H1 (cell line): Measurements from ENCODE around the gene NFIA. TPM values are rescaled to one million over a fixed set of nuclear protein-coding genes. Genes with fewer than 3 reads are reported as not detected.

ENCODE experiments used
- CTCF ChIA-PET: fragments of 300-600 bp; sonication (Branson Sonifier 250); formaldehyde crosslinking; loops from one replicate; lab custom pipeline; 2021; ENCODE audit not compliant: partially characterized antibody; lab: Charles Lee
- POLR2A ChIA-PET: fragments of 300-600 bp; sonication (Branson Sonifier 250); formaldehyde crosslinking; loops from one replicate; lab custom pipeline; 2021; ENCODE audit warnings: inconsistent platforms; ENCODE audit not compliant: partially characterized antibody; lab: Charles Lee
- DNase-seq, 2 experiments: peaks; one replicate each; pipeline versions ENCODE4 v3.0.0 to v3.0.0-alpha.2; 2010 to 2022; ENCODE audit warnings: low spot score in 2 of 2, low read depth in 1 of 2, mixed read lengths in 1 of 2
- FAIRE-seq: peaks from 2 replicates; lab custom pipeline; 2011; peaks lifted over from hg19 to GRCh38; lab: Jason Lieb, UNC
- H2AFZ ChIP-seq: 2 replicates; pipeline ENCODE4 v1.8.1; 2012; ENCODE audit warnings: low read length, inconsistent platforms
- H2AK5ac ChIP-seq: 2 replicates; pipeline ENCODE4 v1.6.1; 2013; ENCODE audit warnings: low read depth, low read length
- H2BK120ac ChIP-seq: replicated peaks from 2 replicates; pipeline ENCODE3; 2013; ENCODE audit warnings: low read depth, low read length, inconsistent platforms
- H2BK12ac ChIP-seq: 2 replicates; pipeline ENCODE4 v1.6.1; 2013; ENCODE audit warnings: low read depth, low read length
- H2BK15ac ChIP-seq: 2 replicates; pipeline ENCODE4 v1.6.1; 2013; ENCODE audit warnings: low read length
- H2BK20ac ChIP-seq: 2 replicates; pipeline ENCODE4 v1.6.1; 2013; ENCODE audit warnings: low read length
- H2BK5ac ChIP-seq: 2 replicates; pipeline ENCODE4 v1.6.1; 2013; ENCODE audit warnings: low read depth, low read length
- H3K14ac ChIP-seq: 2 replicates; pipeline ENCODE4 v1.6.1; 2013; ENCODE audit warnings: inconsistent platforms; ENCODE audit not compliant: insufficient read length
- H3K18ac ChIP-seq: 2 replicates; pipeline ENCODE4 v1.6.1; 2013; ENCODE audit warnings: low read length; ENCODE audit errors: extremely low read depth
- H3K23ac ChIP-seq: 2 replicates; pipeline ENCODE4 v1.6.1; 2013; ENCODE audit warnings: inconsistent platforms; ENCODE audit not compliant: insufficient read length
- H3K23me2 ChIP-seq: 2 replicates; pipeline ENCODE4 v1.6.1; 2013; ENCODE audit warnings: low read depth, low read length
- H3K27ac ChIP-seq: 2 replicates; pipeline ENCODE4 v1.6.1; 2011; ENCODE audit warnings: low read depth, low read length, inconsistent platforms
- H3K27me3 ChIP-seq, 4 experiments: replicated peaks in 1 of 4; 1 replicate in 1 of 4; 2 replicates in 3 of 4; pipeline versions ENCODE4 v1.6.1 to v1.8.1; 2011 to 2013; ENCODE audit warnings: low read length in 3 of 4, mild to moderate bottlenecking in 3 of 4, inconsistent platforms in 2 of 4, mixed read lengths in 2 of 4, moderate library complexity in 1 of 4; ENCODE audit not compliant: control insufficient read depth in 3 of 4, insufficient read depth in 3 of 4; ENCODE audit errors: extremely low read depth in 1 of 4
- H3K36me3 ChIP-seq, 4 experiments: 2 replicates each; pipeline versions ENCODE4 v1.6.1 to v1.8.1; 2011 to 2013; ENCODE audit warnings: mild to moderate bottlenecking in 4 of 4, low read length in 3 of 4, moderate library complexity in 2 of 4, control low read depth in 1 of 4, inconsistent platforms in 1 of 4; ENCODE audit not compliant: insufficient read depth in 4 of 4, control insufficient read depth in 2 of 4
- H3K4ac ChIP-seq: replicated peaks from 2 replicates; pipeline ENCODE3; 2013; ENCODE audit warnings: low read length, low read depth, mixed read lengths, inconsistent platforms; ENCODE audit not compliant: insufficient read length
- H3K4me1 ChIP-seq, 4 experiments: replicated peaks in 1 of 4; 1 replicate in 1 of 4; 2 replicates in 3 of 4; pipeline versions ENCODE4 v1.6.1 to v1.8.1; 2011 to 2013; ENCODE audit warnings: low read length in 3 of 4, inconsistent platforms in 2 of 4, mixed read lengths in 1 of 4; ENCODE audit not compliant: insufficient read depth in 4 of 4, control insufficient read depth in 3 of 4
- H3K4me2 ChIP-seq, 2 experiments: 2 replicates each; pipeline versions ENCODE4 v1.6.1 to v1.8.1; 2011 to 2013; ENCODE audit warnings: low read depth in 2 of 2, low read length in 2 of 2, control low read depth in 1 of 2, inconsistent platforms in 1 of 2, mild to moderate bottlenecking in 1 of 2; ENCODE audit not compliant: insufficient read depth in 1 of 2
- H3K4me3 ChIP-seq, 4 experiments: fragments of 200-600, 300-600 bp in 1 of 4; sonication (generic), shearing (Covaris generic), sonication (Bioruptor Twin) in 1 of 4; 2 replicates each; pipeline versions ENCODE4 v1.5.1 to v1.8.1; 2011 to 2016; ENCODE audit warnings: low read length in 4 of 4, low read depth in 3 of 4, control low read depth in 2 of 4, inconsistent platforms in 2 of 4, mild to moderate bottlenecking in 2 of 4, mixed read lengths in 1 of 4, moderate library complexity in 1 of 4; ENCODE audit not compliant: insufficient read depth in 2 of 4; ENCODE audit errors: extremely low read depth in 1 of 4
- H3K56ac ChIP-seq: replicated peaks from 2 replicates; pipeline ENCODE3; 2013; ENCODE audit warnings: low read depth, mild to moderate bottlenecking, mixed read lengths, low read length, inconsistent platforms; ENCODE audit not compliant: insufficient read length
- H3K79me1 ChIP-seq: 2 replicates; pipeline ENCODE4 v1.6.1; 2013; ENCODE audit warnings: low read depth, low read length, control low read depth
- H3K79me2 ChIP-seq, 2 experiments: 2 replicates each; pipeline versions ENCODE4 v1.6.1 to v1.8.1; 2012 to 2013; ENCODE audit warnings: low read length in 2 of 2, mild to moderate bottlenecking in 2 of 2, inconsistent platforms in 1 of 2; ENCODE audit not compliant: insufficient read depth in 2 of 2, control insufficient read depth in 1 of 2
- H3K9ac ChIP-seq, 4 experiments: replicated peaks in 1 of 4; 1 replicate in 1 of 4; 2 replicates in 3 of 4; pipeline versions ENCODE4 v1.6.1 to v1.8.1; 2011 to 2013; ENCODE audit warnings: low read depth in 3 of 4, low read length in 3 of 4, control low read depth in 2 of 4, mild to moderate bottlenecking in 2 of 4, moderate library complexity in 2 of 4, inconsistent platforms in 1 of 4; ENCODE audit errors: extremely low read depth in 1 of 4
- H3K9me3 ChIP-seq, 2 experiments: 2 replicates each; pipeline versions ENCODE4 v1.6.1 to v1.8.1; 2012 to 2013; ENCODE audit warnings: mild to moderate bottlenecking in 2 of 2, moderate library complexity in 2 of 2, control low read depth in 1 of 2, inconsistent platforms in 1 of 2, low read depth in 1 of 2, low read length in 1 of 2, mixed read lengths in 1 of 2; ENCODE audit not compliant: insufficient read depth in 2 of 2
- H4K20me1 ChIP-seq, 2 experiments: replicated peaks in 1 of 2; 2 replicates each; pipeline versions ENCODE3 to v1.8.1; 2011 to 2013; ENCODE audit warnings: inconsistent platforms in 2 of 2, low read length in 2 of 2, mild to moderate bottlenecking in 1 of 2; ENCODE audit not compliant: insufficient read depth in 2 of 2, control insufficient read depth in 1 of 2
- H4K5ac ChIP-seq: 2 replicates; pipeline ENCODE4 v1.6.1; 2013; ENCODE audit warnings: low read length, low read depth, mixed read lengths, inconsistent platforms; ENCODE audit not compliant: insufficient read length
- H4K8ac ChIP-seq: 2 replicates; pipeline ENCODE4 v1.8.0; 2013; ENCODE audit warnings: mild to moderate bottlenecking, moderate library complexity, low read length, inconsistent platforms; ENCODE audit not compliant: insufficient read depth; ENCODE audit errors: extremely low read depth
- H4K91ac ChIP-seq: replicated peaks from 2 replicates; pipeline ENCODE3; 2013; ENCODE audit warnings: low read length, mixed read lengths, inconsistent platforms; ENCODE audit not compliant: insufficient read length
- BCL11A ChIP-seq, 2 experiments: IDR thresholded peaks; one replicate each; pipeline ENCODE4 v1.6.1; 2011; ENCODE audit warnings: low read depth in 2 of 2, low read length in 2 of 2, mild to moderate bottlenecking in 2 of 2
- CEBPB ChIP-seq: IDR thresholded peaks from 2 replicates; pipeline ENCODE4 v1.6.1; 2012; ENCODE audit warnings: low read depth, low read length
- HDAC6 ChIP-seq: IDR thresholded peaks from one replicate; pipeline ENCODE4 v1.7.1; 2012; ENCODE audit warnings: low read depth, mild to moderate bottlenecking, inconsistent platforms, low read length, moderate library complexity
- NANOG ChIP-seq: IDR thresholded peaks from 2 replicates; pipeline ENCODE4 v1.6.1; 2011; ENCODE audit warnings: low read length, low read depth, mild to moderate bottlenecking, inconsistent platforms; ENCODE audit not compliant: insufficient read depth, poor library complexity, severe bottlenecking
- NRF1 ChIP-seq: IDR thresholded peaks from 2 replicates; pipeline ENCODE4 v1.6.1; 2011; ENCODE audit warnings: mild to moderate bottlenecking, low read depth, low read length, improper control_type of control experiment
- POLR2A ChIP-seq, 2 experiments: IDR thresholded peaks; 1 replicate in 1 of 2; 2 replicates in 1 of 2; pipeline ENCODE4 v1.6.1; 2011; ENCODE audit warnings: low read depth in 2 of 2, low read length in 2 of 2, mild to moderate bottlenecking in 2 of 2; ENCODE audit errors: control extremely low read depth in 1 of 2
- SAP30 ChIP-seq: fragments of 300-600 bp; sonication (generic); IDR thresholded peaks from 2 replicates; pipeline ENCODE4 v1.7.1; 2012; ENCODE audit warnings: low read length, moderate library complexity, mild to moderate bottlenecking, inconsistent platforms; ENCODE audit not compliant: insufficient read depth, insufficient replicate concordance
- SIN3A ChIP-seq, 2 experiments: IDR thresholded peaks in 1 of 2; conservative IDR thresholded peaks in 1 of 2; 2 replicates each; pipeline ENCODE4 v1.6.1; 2011 to 2012; ENCODE audit warnings: low read length in 2 of 2, improper control_type of control experiment in 1 of 2, low read depth in 1 of 2, mild to moderate bottlenecking in 1 of 2
- TBP ChIP-seq: IDR thresholded peaks from 2 replicates; pipeline ENCODE4 v1.6.1; 2011; ENCODE audit warnings: low read depth, low read length, improper control_type of control experiment
- WGBS, 2 experiments: shearing (Covaris generic) in 1 of 2; methylation state at CpG; one replicate each; pipeline versions ENCODE4 v1.1.6 to v1.1.7; 2013 to 2015; ENCODE audit warnings: low lambda C conversion rate in 2 of 2, mixed read lengths in 2 of 2, inconsistent platforms in 1 of 2, low coverage in 1 of 2, missing lambda C conversion rate in 1 of 2; ENCODE audit not compliant: insufficient replicate concordance in 2 of 2, insufficient coverage in 1 of 2, insufficient read length in 1 of 2; ENCODE audit errors: extremely low coverage in 1 of 2, missing lambda C conversion rate in 1 of 2; 5-methylcytosine and 5-hydroxymethylcytosine counted together
- polyA plus RNA-seq, 7 experiments: library from polyadenylated mRNA; depleted of rRNA in 3 of 7; stranded (reverse) in 5 of 7; unstranded in 2 of 7; fragments of >200 nt in 5 of 7; fragments of 200-250 nt in 2 of 7; gene quantifications; 1 replicate in 5 of 7; 2 replicates in 1 of 7; 4 replicates in 1 of 7; pipeline versions ENCODE4 v1.2.1 to v1.2.3, GENCODE V29; 2011 to 2013; ENCODE audit warnings: missing spikeins in 2 of 7, mixed read lengths in 2 of 7
- total RNA-seq: library from RNA; stranded (reverse); fragmentation: NEBNext Ultra II Directional; extraction: Animal tissue kit (Norgen Biotek cat#: 25700); gene quantifications from 2 replicates; pipeline ENCODE4 v1.2.1, GENCODE V29; 2021
- TF ChIP-seq, protein P1 (sequence below): IDR thresholded peaks from 2 replicates; pipeline ENCODE4 v1.6.1; 2011; ENCODE audit warnings: low read length, improper control_type of control experiment

The NFIA gene
- total and polyA plus RNA-seq, 2 of the 8 experiments (the other 6 are each of a cell fraction or from before 2014, with no cell fraction given): 1.8 to 2.3 TPM

DNA sequence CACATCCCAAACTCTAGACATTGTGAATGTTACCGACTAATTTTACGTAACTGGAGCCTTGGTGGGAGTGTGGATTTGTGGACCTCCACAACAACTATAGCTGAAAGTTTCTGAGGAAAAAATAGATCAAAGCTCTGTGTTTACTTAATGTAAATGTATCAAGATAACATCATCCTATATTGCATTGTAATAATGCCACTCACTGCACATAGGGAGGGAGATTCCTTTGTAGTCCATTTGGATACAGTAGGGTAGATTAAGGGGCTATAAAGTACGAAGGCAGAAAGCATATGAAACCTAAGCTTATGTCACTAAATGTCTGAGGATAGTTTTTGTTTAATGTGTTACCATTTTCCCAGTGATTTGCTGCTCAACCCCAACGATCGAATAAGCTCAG lies 369.2 kb downstream of the NFIA start:
- Histone ChIP-seq H3K79me2 (no peaks in the 10 kb centered on the region), H3K79me1 (no peaks in the 10 kb centered on the region), H4K20me1 (no peaks in the 10 kb centered on the region), H2AK5ac (no peak overlapping the region), H3K27me3 (no peaks in the 10 kb centered on the region), H4K91ac (no peak overlapping the region), H3K23me2 (no peaks in the 10 kb centered on the region), H2BK120ac (no peak overlapping the region), H2BK20ac (no peak overlapping the region), H3K4me3 (no peak overlapping the region), H3K4me2 (no peak overlapping the region), H3K4ac (no peak overlapping the region), H2BK12ac (no peak overlapping the region), H2BK15ac (no peak overlapping the region), H3K18ac (no peak overlapping the region), H2AFZ (no peak overlapping the region), H3K36me3 (no peaks in the 10 kb centered on the region), H3K56ac (no peak overlapping the region), H4K8ac (no peak overlapping the region), H3K9me3 (no peaks in the 10 kb centered on the region), H3K14ac (no peak overlapping the region), H3K27ac (no peak overlapping the region), H2BK5ac (no peak overlapping the region), H3K23ac (no peak overlapping the region), H3K4me1 (peaks cover 0 to 12% (median under 1%) of the 10 kb centered on the region in 4 experiments; a peak in 3 of 7 replicates), H3K9ac (no peak overlapping the region), H4K5ac (no peak overlapping the region)
- ChIA-PET POLR2A (no interaction called here), CTCF (interaction anchor here (0.8 to 1.9 kb wide), 9 partner anchors 15 to 604 kb away, joined by 3 to 9 read pairs (median 4); no protein-coding TSS in a partner anchor)
- TF ChIP-seq SIN3A (conservative IDR thresholded peaks at IDR 0.05 in 1 of 2, IDR thresholded peaks at IDR 0.05 in 1 of 2; ENCODE audit: low read depth in 1 of 2, low read length in 2 of 2) (no peak), TBP (no peak), NRF1 (no peak), BCL11A (IDR thresholded peaks at IDR 0.05; ENCODE audit: low read depth in 2 of 2, low read length in 2 of 2) (no peak), NANOG (no peak), SAP30 (no peak), CEBPB (no peak), POLR2A (IDR thresholded peaks at IDR 0.05; ENCODE audit: control extremely low read depth in 1 of 2, low read depth in 2 of 2, low read length in 2 of 2) (no peak), HDAC6 (no peak)
- TF ChIP-seq, protein P1, sequence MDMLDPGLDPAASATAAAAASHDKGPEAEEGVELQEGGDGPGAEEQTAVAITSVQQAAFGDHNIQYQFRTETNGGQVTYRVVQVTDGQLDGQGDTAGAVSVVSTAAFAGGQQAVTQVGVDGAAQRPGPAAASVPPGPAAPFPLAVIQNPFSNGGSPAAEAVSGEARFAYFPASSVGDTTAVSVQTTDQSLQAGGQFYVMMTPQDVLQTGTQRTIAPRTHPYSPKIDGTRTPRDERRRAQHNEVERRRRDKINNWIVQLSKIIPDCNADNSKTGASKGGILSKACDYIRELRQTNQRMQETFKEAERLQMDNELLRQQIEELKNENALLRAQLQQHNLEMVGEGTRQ: no peak
- DNase-seq (no peak), FAIRE-seq (no peak)
- 85% methylated on average over 5 of the region's 5 CpGs; no CpG with 5 or more reads in 1 of the 2 experiments for WGBS, 2 experiments
